DND-41 (cell line): ENCODE data around the gene STN1.

ENCODE experiments used
- EZH2 ChIP-seq: IDR thresholded peaks from 3 replicates; pipeline ENCODE4 v1.6.1; 2012; ENCODE audit warnings: borderline replicate concordance, low read depth, mild to moderate bottlenecking, moderate library complexity, low read length, inconsistent platforms; ENCODE audit not compliant: severe bottlenecking
- TF ChIP-seq, protein P1 (sequence below): IDR thresholded peaks from 2 replicates; pipeline ENCODE4 v1.5.1; 2012; ENCODE audit warnings: borderline replicate concordance, low read length, moderate library complexity, mild to moderate bottlenecking; ENCODE audit not compliant: poor library complexity, severe bottlenecking; ENCODE audit errors: extremely low read depth

GRCh38 chr10:103849880-103850571, 68.0 kb downstream of the STN1 start:
- no peak for TF ChIP-seq EZH2
- TF ChIP-seq, protein P1, sequence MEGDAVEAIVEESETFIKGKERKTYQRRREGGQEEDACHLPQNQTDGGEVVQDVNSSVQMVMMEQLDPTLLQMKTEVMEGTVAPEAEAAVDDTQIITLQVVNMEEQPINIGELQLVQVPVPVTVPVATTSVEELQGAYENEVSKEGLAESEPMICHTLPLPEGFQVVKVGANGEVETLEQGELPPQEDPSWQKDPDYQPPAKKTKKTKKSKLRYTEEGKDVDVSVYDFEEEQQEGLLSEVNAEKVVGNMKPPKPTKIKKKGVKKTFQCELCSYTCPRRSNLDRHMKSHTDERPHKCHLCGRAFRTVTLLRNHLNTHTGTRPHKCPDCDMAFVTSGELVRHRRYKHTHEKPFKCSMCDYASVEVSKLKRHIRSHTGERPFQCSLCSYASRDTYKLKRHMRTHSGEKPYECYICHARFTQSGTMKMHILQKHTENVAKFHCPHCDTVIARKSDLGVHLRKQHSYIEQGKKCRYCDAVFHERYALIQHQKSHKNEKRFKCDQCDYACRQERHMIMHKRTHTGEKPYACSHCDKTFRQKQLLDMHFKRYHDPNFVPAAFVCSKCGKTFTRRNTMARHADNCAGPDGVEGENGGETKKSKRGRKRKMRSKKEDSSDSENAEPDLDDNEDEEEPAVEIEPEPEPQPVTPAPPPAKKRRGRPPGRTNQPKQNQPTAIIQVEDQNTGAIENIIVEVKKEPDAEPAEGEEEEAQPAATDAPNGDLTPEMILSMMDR, result no peak
